Adrenal gland (tissue), 12 donors: ENCODE measurements around the gene PHAX. TPM values are rescaled to one million over a fixed set of nuclear protein-coding genes. Genes with fewer than 3 reads are reported as not detected.
"Not testable (repeated sequence)": the region's sequence is repeated elsewhere in the genome, so short reads cannot be mapped to it uniquely, and the experiment has no call there.

ENCODE experiments used
- DNase-seq, 7 donors: peaks; one replicate each; pipeline ENCODE4 v3.0.0-alpha.2; 2019 to 2020
- H3K27ac ChIP-seq, 5 donors: fragments of 200-600 bp; sonication (generic) in 4 of 5; 1 replicate in 3 of 5; 2 replicates in 2 of 5; pipeline versions ENCODE4 v1.5.1 to v1.8.0; 2016 to 2020; ENCODE audit warnings: mild to moderate bottlenecking in 1 of 5
- H3K27me3 ChIP-seq: fragments of 200-600 bp; 2 replicates; pipeline ENCODE4 v1.8.0; 2021
- H3K36me3 ChIP-seq, 2 donors: fragments of 200-600 bp; replicated peaks in 1 of 2; 1 replicate in 1 of 2; 2 replicates in 1 of 2; pipeline versions ENCODE4 v1.5.1 to v1.8.0; 2018 to 2022
- H3K4me1 ChIP-seq, 2 donors: fragments of 200-600 bp; replicated peaks in 1 of 2; 1 replicate in 1 of 2; 2 replicates in 1 of 2; pipeline versions ENCODE4 v1.5.1 to v1.8.0; 2018 to 2021
- H3K4me3 ChIP-seq, 4 donors: fragments of 200-600 bp; sonication (generic) in 3 of 4; one replicate each; pipeline ENCODE4 v1.5.1; 2016 to 2018
- H3K9me3 ChIP-seq, 3 donors: fragments of 200-600 bp; sonication (generic) in 1 of 3; replicated peaks in 1 of 3; 1 replicate in 2 of 3; 2 replicates in 1 of 3; pipeline versions ENCODE4 v1.5.1 to v1.8.0; 2016 to 2021
- POLR2A ChIP-seq, 2 donors: fragments of 450-650 bp; IDR thresholded peaks; one replicate each; pipeline ENCODE4 v1.6.1; 2017; ENCODE audit warnings: antibody characterized with exemption in 2 of 2, mild to moderate bottlenecking in 2 of 2, moderate library complexity in 1 of 2
- WGBS, 4 donors: extraction: QIAGEN DNeasy Blood & Tissue Kit in 2 of 4; methylation state at CpG; one replicate each; pipeline versions ENCODE4 v1.1.5 to v1.1.7; 2013 to 2017; 5-methylcytosine and 5-hydroxymethylcytosine counted together
- intact Hi-C, 2 donors: fragments of 100-400 bp; cut with DNase I; formaldehyde crosslinking; loops; one replicate each; pipeline versions ENCODE4 v1.14.1 to v1.15.0; 2022 to 2023
- polyA plus RNA-seq, 3 donors: library from polyadenylated mRNA; stranded (reverse); fragments of 200-250 nt in 2 of 3; fragments of 350-450 nt in 1 of 3; fragmentation: Illumina TruSeq in 1 of 3; extraction: RNeasy Lipid Tissue Mini Kit (QIAGEN cat#74804) in 1 of 3; gene quantifications; one replicate each; pipeline ENCODE4 v1.2.3, GENCODE V29; 2013 to 2014
- total RNA-seq, 9 donors: library from RNA; depleted of rRNA in 4 of 9; stranded (reverse); fragments of >200 nt in 4 of 9; fragments of 120-200 nt in 1 of 9; fragmentation: NEBNext Ultra II Directional in 1 of 9; extraction: Animal tissue kit (Norgen Biotek cat#: 25700) in 1 of 9; gene quantifications; one replicate each; pipeline versions ENCODE4 v1.1.0 to v1.2.4, GENCODE V29; 2013 to 2023
- TF ChIP-seq, protein P1 (sequence below), 6 experiments: fragments of 450-650 bp in 4 of 6; fragments of 200-600 bp in 2 of 6; sonication (generic) in 1 of 6; IDR thresholded peaks; 1 replicate in 5 of 6; 2 replicates in 1 of 6; pipeline versions ENCODE4 v1.5.1 to v1.8.0; 2016 to 2021; ENCODE audit warnings: antibody characterized with exemption in 6 of 6, mild to moderate bottlenecking in 2 of 6, moderate library complexity in 1 of 6
- donor health status: healthy with polysubstance abuse.
- donor health status: Bipolar disorder and iron deficiency.
- donor health status: DM: yes; HTN: yes; CAD: no.
- donor health status: DM: no; HTN: no; CAD: no.
- donor health status: DM: no; HTN: no; CAD: no.
- donor health status: DM: yes; HTN: yes; CAD: no.

The PHAX gene
- total and polyA plus RNA-seq, 12 donors = 10.8 to 88.2 (median 38.0) TPM

DNA sequence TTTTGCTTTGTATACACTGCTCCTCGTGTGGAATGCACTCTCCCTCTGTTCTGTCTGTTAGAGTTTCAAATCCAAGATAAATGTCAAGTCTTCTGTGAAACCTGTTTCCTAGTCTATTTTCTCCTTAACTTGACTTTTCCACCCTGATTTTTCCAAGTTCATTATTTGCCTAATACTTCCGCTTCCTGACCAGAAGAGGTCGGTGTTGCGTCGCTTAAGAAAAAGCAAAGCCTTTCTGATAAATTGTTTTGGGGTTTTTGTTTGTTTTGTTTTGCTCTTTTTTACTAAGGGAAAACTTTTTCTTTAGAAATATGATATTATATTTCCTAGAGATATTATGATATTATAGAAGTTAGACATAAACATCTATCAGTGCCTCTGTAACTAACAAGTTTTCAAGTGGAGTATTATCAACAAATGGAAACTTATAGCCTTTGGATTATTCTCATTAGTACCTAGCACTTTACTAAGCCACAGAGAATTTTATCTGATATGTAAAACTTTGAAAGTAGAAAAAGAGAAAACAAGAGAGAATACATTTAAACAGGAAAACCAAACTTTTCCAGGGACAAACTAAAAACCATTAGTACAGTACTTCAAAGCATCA is 55.8 kb downstream of the PHAX start:
- H3K36me3 ChIP-seq = no peaks in the 10 kb centered on the region
- intact Hi-C loops = loop anchor here in 1 of 2 donors (5.0 kb wide), 1 partner anchor 121 kb away; the partner anchor contains the start of gene LMNB1
- TF ChIP-seq, protein P1, sequence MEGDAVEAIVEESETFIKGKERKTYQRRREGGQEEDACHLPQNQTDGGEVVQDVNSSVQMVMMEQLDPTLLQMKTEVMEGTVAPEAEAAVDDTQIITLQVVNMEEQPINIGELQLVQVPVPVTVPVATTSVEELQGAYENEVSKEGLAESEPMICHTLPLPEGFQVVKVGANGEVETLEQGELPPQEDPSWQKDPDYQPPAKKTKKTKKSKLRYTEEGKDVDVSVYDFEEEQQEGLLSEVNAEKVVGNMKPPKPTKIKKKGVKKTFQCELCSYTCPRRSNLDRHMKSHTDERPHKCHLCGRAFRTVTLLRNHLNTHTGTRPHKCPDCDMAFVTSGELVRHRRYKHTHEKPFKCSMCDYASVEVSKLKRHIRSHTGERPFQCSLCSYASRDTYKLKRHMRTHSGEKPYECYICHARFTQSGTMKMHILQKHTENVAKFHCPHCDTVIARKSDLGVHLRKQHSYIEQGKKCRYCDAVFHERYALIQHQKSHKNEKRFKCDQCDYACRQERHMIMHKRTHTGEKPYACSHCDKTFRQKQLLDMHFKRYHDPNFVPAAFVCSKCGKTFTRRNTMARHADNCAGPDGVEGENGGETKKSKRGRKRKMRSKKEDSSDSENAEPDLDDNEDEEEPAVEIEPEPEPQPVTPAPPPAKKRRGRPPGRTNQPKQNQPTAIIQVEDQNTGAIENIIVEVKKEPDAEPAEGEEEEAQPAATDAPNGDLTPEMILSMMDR (IDR thresholded peaks at IDR 0.05) = peak; percentile 67 to 88 (median 76)
- TF ChIP-seq POLR2A (IDR thresholded peaks at IDR 0.05) = no peak
- H3K4me3 ChIP-seq = no peak overlapping the region
- H3K27me3 ChIP-seq = no peaks in the 10 kb centered on the region
- peak in 4 of 7 donors; percentile 14 to 27 (median 24) for DNase-seq
- no peaks in the 10 kb centered on the region for H3K9me3 ChIP-seq
- peaks cover 0 to 9% of the 10 kb centered on the region in 2 donors for H3K4me1 ChIP-seq
- WGBS, 4 donors = 1 to 3% (median 2%) methylated on average over 5 of the region's 5 CpGs
- no peak overlapping the region for H3K27ac ChIP-seq

DNA sequence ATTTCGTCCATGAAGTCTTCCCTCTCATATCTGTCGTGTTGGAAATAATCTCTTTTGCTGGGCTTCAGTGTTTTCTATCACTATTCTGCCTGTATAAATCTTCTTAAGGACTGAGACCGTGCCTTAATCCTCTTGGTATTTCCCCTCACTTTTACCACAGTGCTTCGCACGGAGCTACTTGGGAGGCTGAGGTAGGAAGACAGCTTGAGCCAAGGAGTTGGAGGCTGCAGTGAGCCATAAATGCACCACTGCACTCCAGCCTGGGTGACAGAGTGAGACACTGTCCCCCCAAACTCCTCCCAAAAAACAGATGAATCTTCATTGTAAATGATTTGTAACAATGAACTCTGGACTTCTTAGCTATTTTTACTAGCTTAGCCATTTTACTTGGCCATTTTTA is 57.8 kb downstream of the PHAX start:
- TF ChIP-seq, protein P1 (IDR thresholded peaks at IDR 0.05) = no peak
- TF ChIP-seq POLR2A (IDR thresholded peaks at IDR 0.05) = no peak
- Histone ChIP-seq H3K36me3 (no peaks in the 10 kb centered on the region), H3K4me1 (no peaks in the 10 kb centered on the region), H3K4me3 (no peak overlapping the region), H3K9me3 (no peaks in the 10 kb centered on the region), H3K27me3 (no peaks in the 10 kb centered on the region), H3K27ac (no peak overlapping the region)
- WGBS, 4 donors = 71 to 74% (median 72%) methylated on average over 5 of the region's 5 CpGs
- DNase-seq = no peak
- intact Hi-C loops = loop anchor here in 1 of 2 donors (5.0 kb wide), 1 partner anchor 119 kb away; the partner anchor contains the start of gene LMNB1

DNA sequence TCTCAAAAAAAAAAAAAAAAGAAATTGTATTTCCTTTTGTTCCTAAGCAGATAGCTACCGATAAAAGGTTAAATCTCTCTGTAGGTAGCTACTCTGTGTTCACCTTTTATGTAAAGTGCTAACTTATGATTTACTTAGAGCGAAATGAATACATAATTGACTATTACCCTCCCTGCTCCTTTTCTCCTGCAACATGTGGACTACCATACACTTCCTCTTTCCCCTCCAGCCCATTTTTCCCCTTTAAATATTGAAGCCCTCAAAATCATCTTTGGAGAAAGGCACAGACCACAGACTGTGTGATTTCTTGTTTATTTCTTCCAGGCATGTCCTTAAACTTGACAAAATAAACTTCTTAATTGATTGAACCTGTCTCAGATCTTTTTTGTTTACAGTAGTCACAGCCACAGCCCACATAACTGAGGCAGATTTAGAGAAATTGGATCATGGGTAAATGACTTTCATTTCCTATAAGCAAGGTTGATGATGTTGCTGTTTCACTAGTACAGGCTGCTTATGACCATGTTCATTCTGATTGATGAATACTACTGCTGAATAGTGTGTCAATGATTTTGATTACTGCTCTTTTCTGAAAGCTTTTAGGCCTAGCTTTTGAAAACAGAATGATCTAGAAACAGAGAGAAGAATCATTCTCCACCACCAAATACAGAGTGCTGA is 59.2 kb downstream of the PHAX start:
- H3K9me3 ChIP-seq = no peaks in the 10 kb centered on the region
- intact Hi-C loops = loop anchor here in 1 of 2 donors (5.0 kb wide), 1 partner anchor 117 kb away; the partner anchor contains the start of gene LMNB1
- 84 to 98% (median 93%) methylated on average over 2 of the region's 2 CpGs for WGBS, 4 donors

DNA sequence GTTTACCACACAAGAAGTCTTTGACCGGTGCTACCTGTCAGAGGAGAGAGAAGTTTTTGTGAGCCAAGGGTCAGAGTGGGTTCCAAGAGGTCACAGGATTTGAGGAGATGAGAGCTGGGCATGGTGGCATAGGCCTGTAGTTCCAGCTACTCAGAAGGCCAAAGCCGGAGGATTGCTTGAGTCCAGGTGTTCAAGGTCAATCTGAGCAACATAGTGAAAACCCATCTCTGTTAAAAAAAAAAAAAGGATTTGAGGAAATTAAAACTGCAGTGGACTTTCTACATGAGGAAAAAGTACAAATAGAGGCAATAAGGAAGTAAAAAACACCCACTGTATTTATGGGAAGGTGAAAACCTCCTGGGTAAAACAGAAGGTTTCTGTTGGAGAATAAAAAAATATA is 63.8 kb downstream of the PHAX start:
- DNase-seq = no peak
- 78 to 88% (median 81%) methylated on average over 2 of the region's 2 CpGs for WGBS, 4 donors
- H3K27me3 ChIP-seq = no peaks in the 10 kb centered on the region
- no peak overlapping the region for H3K4me3 ChIP-seq
- TF ChIP-seq POLR2A (IDR thresholded peaks at IDR 0.05) = no peak
- TF ChIP-seq, protein P1 (IDR thresholded peaks at IDR 0.05) = no peak
- no peaks in the 10 kb centered on the region for H3K4me1 ChIP-seq
- H3K27ac ChIP-seq = no peak overlapping the region
- intact Hi-C loops = no loop called here
- H3K9me3 ChIP-seq = no peaks in the 10 kb centered on the region
- H3K36me3 ChIP-seq = no peaks in the 10 kb centered on the region

More for the DNA sequence above, 59.2 kb downstream of the PHAX start:
- no peaks in the 10 kb centered on the region for H3K36me3 ChIP-seq
- H3K4me3 ChIP-seq = no peak overlapping the region
- H3K27ac ChIP-seq = no peak overlapping the region
- DNase-seq = no peak
- TF ChIP-seq, protein P1 (IDR thresholded peaks at IDR 0.05) = no peak
- no peak for TF ChIP-seq POLR2A (IDR thresholded peaks at IDR 0.05)
- no peaks in the 10 kb centered on the region for H3K4me1 ChIP-seq
- H3K27me3 ChIP-seq = no peaks in the 10 kb centered on the region

DNA sequence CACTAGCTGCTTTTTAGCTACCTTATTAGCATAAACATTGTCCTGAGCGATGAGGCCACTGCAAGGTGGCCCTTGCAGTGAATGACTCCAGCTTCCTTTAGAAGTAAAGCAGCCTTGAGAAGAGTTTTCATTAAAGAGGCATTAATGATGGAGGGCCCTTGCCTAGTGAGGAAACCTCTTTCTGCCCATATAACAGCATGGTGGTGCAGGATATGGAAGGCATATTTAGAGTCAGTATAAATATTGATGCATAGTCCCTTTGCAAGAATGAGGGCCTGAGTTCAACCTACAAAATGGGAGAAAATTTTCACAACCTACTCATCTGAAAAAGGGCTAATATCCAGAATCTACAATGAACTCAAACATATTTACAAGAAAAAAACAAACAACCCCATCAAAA is 69.4 kb downstream of the PHAX start:
- H3K4me3 ChIP-seq, intact Hi-C loops, H3K4me1 ChIP-seq, H3K27ac ChIP-seq, H3K9me3 ChIP-seq, H3K27me3 ChIP-seq, H3K36me3 ChIP-seq, DNase-seq: not testable (repeated sequence)
- WGBS, 4 donors = 96 to 100% (median 98%) methylated on average over 1 of the region's 1 CpG

DNA sequence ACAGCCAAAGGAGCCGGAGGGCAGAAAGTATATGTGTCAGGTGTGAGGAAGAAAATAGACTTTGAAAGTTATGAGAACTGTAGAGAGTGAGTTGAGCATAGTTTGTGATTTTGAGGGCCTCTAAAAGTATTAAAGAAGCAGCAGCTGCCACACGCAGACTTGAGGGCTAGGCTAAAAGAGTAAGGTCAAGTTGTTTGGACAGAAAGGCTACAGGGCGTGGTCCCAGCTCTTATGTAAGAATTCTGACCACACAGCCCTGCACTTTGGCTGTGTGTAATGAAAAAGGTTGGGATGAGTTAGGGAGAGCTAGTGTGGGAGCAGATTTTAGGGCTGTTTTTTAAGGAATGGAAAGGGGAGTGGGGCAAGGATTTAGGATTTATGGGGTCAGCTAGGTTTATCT is 70.9 kb downstream of the PHAX start:
- H3K27me3 ChIP-seq, H3K4me3 ChIP-seq, H3K9me3 ChIP-seq, DNase-seq, H3K4me1 ChIP-seq, H3K27ac ChIP-seq, H3K36me3 ChIP-seq, intact Hi-C loops: not testable (repeated sequence)
- 79 to 89% (median 85%) methylated on average over 3 of the region's 3 CpGs for WGBS, 4 donors
